AG04449 (cell line): Measurements from ENCODE around the gene ATAD3A.
A peak's percentile ranks its signal among the peaks of the same experiment; 100 is the strongest.
"Not testable (repeated sequence)": the region's sequence is repeated elsewhere in the genome, so short reads cannot be mapped to it uniquely, and the experiment has no call there.

Source experiments
- CTCF ChIA-PET: fragments of 350-600 bp; formaldehyde crosslinking; extraction: SDS; loops from one replicate; lab custom pipeline; 2021; ENCODE audit warnings: antibody characterized with exemption; lab: Yijun Ruan, JAX
- POLR2A ChIA-PET: fragments of 400-600, 350-600 bp; formaldehyde crosslinking; extraction: SDS; loops from one replicate; lab custom pipeline; 2020; ENCODE audit warnings: antibody characterized with exemption, inconsistent platforms; lab: Yijun Ruan, JAX
- DNase-seq: peaks from one replicate; pipeline ENCODE4 v3.0.0-alpha.2; 2010; ENCODE audit warnings: low read depth, low spot score
- H3K4me3 ChIP-seq: 2 replicates; pipeline ENCODE4 v1.5.1; 2011; ENCODE audit warnings: low read depth, mild to moderate bottlenecking, control low read depth, low read length
- CTCF ChIP-seq: IDR thresholded peaks from one replicate; pipeline ENCODE4 v1.5.1; 2011; ENCODE audit warnings: mild to moderate bottlenecking, moderate library complexity, low read length, control low read depth, inconsistent platforms; ENCODE audit not compliant: insufficient read depth; ENCODE audit errors: missing control alignments

The ATAD3A gene

GRCh38 chr1:1553821-1554494 is 42.0 kb downstream of the ATAD3A start:
- TF ChIP-seq CTCF, result no peak
- H3K4me3 ChIP-seq, result no peak overlapping the region
- DNase-seq, result no peak
- POLR2A ChIA-PET, result interaction anchor here (0.6 to 0.7 kb wide), 2 partner anchors 62 to 100 kb away, joined by 3 read pairs; partner anchors contain the start of gene MIB2
- CTCF ChIA-PET, result interaction anchor here (1.0 kb wide), 1 partner anchor 48 kb away, joined by 3 read pairs; no protein-coding TSS in a partner anchor

DNA sequence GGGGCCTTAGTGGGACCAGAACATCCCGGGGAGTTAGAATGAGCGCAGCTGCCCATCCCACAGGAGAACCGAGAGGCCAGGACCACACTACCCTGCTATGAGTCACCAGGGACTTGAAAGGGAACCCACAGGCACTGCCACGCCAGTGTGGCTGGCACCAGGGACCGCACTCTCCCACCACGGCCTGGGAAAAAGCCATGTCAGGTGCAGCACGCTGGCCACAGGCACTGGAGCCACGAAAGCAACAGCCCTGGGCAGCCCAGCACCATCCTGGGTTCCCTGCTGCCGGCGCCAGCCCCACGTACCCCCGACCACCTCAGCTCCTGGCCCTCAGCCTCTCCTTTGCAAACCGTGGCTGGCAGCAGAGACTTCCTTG is 42.6 kb downstream of the ATAD3A start:
- CTCF ChIA-PET, result interaction anchor here (1.0 kb wide), 1 partner anchor 49 kb away, joined by 3 read pairs; no protein-coding TSS in a partner anchor
- TF ChIP-seq CTCF, result no peak
- POLR2A ChIA-PET, result no interaction called here
- no peak overlapping the region for H3K4me3 ChIP-seq
- no peak for DNase-seq

DNA sequence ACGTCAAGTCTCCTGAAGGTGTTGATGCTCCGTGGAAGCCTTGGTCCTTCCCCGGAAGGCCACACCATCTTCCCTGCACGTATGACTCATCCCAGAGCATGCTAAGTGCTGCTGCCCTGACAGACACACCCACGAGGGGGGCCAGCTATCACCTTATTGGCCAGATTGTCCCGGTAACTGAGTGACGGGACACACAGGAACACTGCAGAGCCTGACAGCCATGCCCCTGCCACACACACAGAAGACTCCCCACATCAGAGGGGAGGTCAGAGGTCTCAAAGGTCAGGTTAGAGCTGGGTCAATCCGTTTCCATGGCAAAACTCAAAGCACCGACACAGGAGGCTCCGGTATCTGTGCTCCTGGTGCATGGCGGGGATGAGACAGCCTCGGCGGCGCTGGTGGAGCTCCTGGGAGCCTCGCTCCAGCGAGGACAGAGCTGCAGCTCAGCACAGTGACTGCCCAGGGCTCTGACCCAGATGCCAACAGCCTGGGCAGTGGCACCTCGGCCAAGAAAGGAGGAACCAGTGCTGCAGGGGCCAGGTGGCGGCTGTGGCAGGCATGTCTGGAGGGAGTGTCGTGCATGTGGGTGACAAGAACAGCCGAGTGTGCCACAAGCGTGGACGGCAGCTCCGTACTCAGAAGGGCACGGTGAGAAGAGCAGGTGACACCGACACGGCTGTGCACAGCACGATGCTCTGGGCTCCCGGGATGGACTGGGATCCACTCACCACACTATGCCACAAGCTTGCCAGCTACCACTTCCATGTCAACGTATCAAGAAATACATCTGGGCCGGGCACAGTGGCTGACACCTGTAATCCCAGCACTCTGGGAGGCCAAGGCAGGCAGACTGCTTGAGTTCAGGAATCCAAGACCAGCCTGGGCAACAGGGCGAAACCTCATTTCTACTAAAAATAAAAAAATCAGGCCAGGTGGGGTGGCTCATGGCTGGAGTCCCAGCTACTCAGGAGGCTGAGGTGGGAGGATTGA is 43.3 kb downstream of the ATAD3A start:
- DNase-seq, result peak; percentile 34
- TF ChIP-seq CTCF, result no peak
- no peak overlapping the region for H3K4me3 ChIP-seq
- POLR2A ChIA-PET, result no interaction called here
- CTCF ChIA-PET, result interaction anchor here (1.0 to 1.5 kb wide), 2 partner anchors 14 to 50 kb away, joined by 3 to 4 read pairs; no protein-coding TSS in a partner anchor

DNA sequence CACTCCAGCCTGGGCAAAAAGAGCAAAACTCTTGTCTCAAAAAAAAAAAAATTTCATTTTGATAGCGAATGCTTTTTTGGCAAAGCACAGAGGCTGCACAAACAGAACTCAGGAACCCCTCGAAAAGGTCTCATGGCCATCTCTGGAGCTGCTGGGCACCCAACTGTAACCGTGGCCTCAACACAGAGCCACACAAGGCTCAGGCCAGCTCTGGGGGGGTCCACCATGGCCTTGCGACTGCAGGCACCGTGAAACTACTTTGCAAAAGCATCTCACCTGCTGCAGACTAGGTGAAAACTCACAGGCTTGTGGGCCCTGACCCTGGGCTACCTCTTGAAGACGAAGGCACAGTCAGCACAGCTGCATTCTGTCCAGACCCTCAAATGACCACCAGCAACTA is 44.5 kb downstream of the ATAD3A start:
- no peak for TF ChIP-seq CTCF
- no peak for DNase-seq
- POLR2A ChIA-PET, result interaction anchor here (0.6 kb wide), 1 partner anchor 42 kb away, joined by 3 read pairs; no protein-coding TSS in a partner anchor
- CTCF ChIA-PET, result interaction anchor here (1.5 kb wide), 2 partner anchors 9 to 15 kb away, joined by 4 read pairs; no protein-coding TSS in a partner anchor
- H3K4me3 ChIP-seq, result no peak overlapping the region

- CTCF ChIA-PET, result interaction anchor here (0.8 to 1.5 kb wide), 2 partner anchors 9 kb away, joined by 3 to 4 read pairs; no protein-coding TSS in a partner anchor
- POLR2A ChIA-PET, result interaction anchor here (0.6 kb wide), 1 partner anchor 42 kb away, joined by 3 read pairs; no protein-coding TSS in a partner anchor
- not testable (repeated sequence) for DNase-seq, H3K4me3 ChIP-seq
These were observed 45.0 kb downstream of the ATAD3A start for GRCh38 chr1:1556961-1557360.

DNA sequence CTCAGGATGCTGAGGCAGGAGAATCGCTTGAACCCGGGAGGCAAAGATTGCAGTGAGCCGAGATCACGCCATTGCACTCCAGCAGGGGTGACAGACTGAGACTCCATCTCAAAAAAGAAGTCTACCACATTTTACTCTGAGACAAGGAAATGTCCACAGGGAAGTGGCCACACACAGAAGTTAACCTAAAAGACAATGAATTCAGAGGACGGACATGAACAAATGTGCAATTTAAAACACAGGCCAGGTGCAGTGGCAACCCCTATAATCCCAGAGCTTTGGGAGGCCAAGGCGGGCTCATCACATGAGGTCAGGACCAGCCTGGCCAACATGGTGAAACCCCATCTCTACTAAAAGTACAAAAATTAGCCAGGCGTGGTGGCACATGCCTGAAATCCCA is 45.7 kb downstream of the ATAD3A start:
- CTCF ChIA-PET, result interaction anchor here (0.8 to 1.5 kb wide), 2 partner anchors 8 to 9 kb away, joined by 3 to 4 read pairs; no protein-coding TSS in a partner anchor
- H3K4me3 ChIP-seq, POLR2A ChIA-PET, DNase-seq: not testable (repeated sequence)
